Kidney (tissue), 14 donors: ENCODE data around the gene FHL5. TPM values are rescaled to one million over a fixed set of nuclear protein-coding genes. Genes with fewer than 3 reads are reported as not detected.
"Not testable (repeated sequence)": the region's sequence is repeated elsewhere in the genome, so short reads cannot be mapped to it uniquely, and the experiment has no call there.

Experiments used
- DNase-seq, 5 donors: peaks; one replicate each; pipeline ENCODE4 v3.0.0-alpha.2; 2013 to 2020
- FAIRE-seq: peaks from 2 replicates; lab custom pipeline; 2012; peaks lifted over from hg19 to GRCh38; lab: Jason Lieb, UNC
- H3K27ac ChIP-seq, 2 donors: one replicate each; pipeline ENCODE4 v1.7.0; 2013; ENCODE audit warnings: low read depth in 2 of 2, low read length in 2 of 2, inconsistent platforms in 1 of 2
- H3K27me3 ChIP-seq: one replicate; pipeline ENCODE4 v1.7.1; 2013; ENCODE audit warnings: low read length, inconsistent platforms; ENCODE audit not compliant: control insufficient read depth, insufficient read depth
- H3K36me3 ChIP-seq, 3 donors: one replicate each; pipeline versions ENCODE4 v1.7.0 to v1.7.1; 2013; ENCODE audit warnings: low read length in 3 of 3, control low read depth in 1 of 3, inconsistent platforms in 1 of 3; ENCODE audit not compliant: insufficient read depth in 3 of 3, control insufficient read depth in 2 of 3
- H3K4me1 ChIP-seq, 3 donors: one replicate each; pipeline versions ENCODE4 v1.7.0 to v1.7.1; 2013; ENCODE audit warnings: low read length in 3 of 3, inconsistent platforms in 1 of 3, low read depth in 1 of 3; ENCODE audit not compliant: control insufficient read depth in 2 of 3, insufficient read depth in 2 of 3
- H3K4me3 ChIP-seq, 3 donors: one replicate each; pipeline versions ENCODE4 v1.7.0 to v1.8.1; 2013; ENCODE audit warnings: low read length in 3 of 3, control low read depth in 1 of 3, inconsistent platforms in 1 of 3
- H3K9ac ChIP-seq, 3 donors: one replicate each; pipeline versions ENCODE4 v1.7.0 to v1.7.1; 2013; ENCODE audit warnings: low read length in 3 of 3, control low read depth in 1 of 3, inconsistent platforms in 1 of 3
- H3K9me3 ChIP-seq, 3 donors: one replicate each; pipeline versions ENCODE4 v1.7.0 to v1.7.1; 2013; ENCODE audit warnings: low read length in 3 of 3, control low read depth in 1 of 3, inconsistent platforms in 1 of 3; ENCODE audit not compliant: control insufficient read depth in 2 of 3, insufficient read depth in 1 of 3
- CTCF ChIP-seq: IDR thresholded peaks from 3 replicates; pipeline ENCODE4 v1.5.1; 2012; ENCODE audit warnings: mild to moderate bottlenecking, moderate library complexity, borderline replicate concordance; ENCODE audit not compliant: insufficient read depth; ENCODE audit errors: extremely low read depth
- intact Hi-C: fragments of 100-400 bp; cut with DNase I; formaldehyde crosslinking; loops from one replicate; pipeline ENCODE4 v1.11.1; 2022
- polyA plus RNA-seq: library from polyadenylated mRNA; stranded (reverse); fragments of 350-450 nt; fragmentation: Illumina TruSeq; extraction: RNeasy Lipid Tissue Mini Kit (QIAGEN cat#74804); gene quantifications from one replicate; pipeline ENCODE4 v1.2.3, GENCODE V29; 2014; ENCODE audit warnings: low read depth, low replicate concordance; ENCODE audit not compliant: insufficient read depth
- total RNA-seq: library from RNA; stranded (reverse); fragmentation: NEBNext Ultra II Directional; extraction: Animal tissue kit (Norgen Biotek cat#: 25700); gene quantifications from one replicate; pipeline ENCODE4 v1.2.1, GENCODE V29; 2021
- donor health status: control.
- donor health status: control.
- donor health status: control.
- donor health status: control.
- donor health status: control.
- donor health status: DM: yes; HTN: yes; CAD: no.
- donor health status: Normal renal cell carcinoma (clear cell type).

The FHL5 gene
- total and polyA plus RNA-seq, 2 donors from 2014 or later, result 4.3 to 34.5 TPM

GRCh38 chr6:96626759-96627364 lies 63.9 kb downstream of the FHL5 start:
- FAIRE-seq (peak; percentile 77), DNase-seq (peak in 2 of 5 donors; percentile 51 to 68)
- Histone ChIP-seq H3K27ac (no peak overlapping the region), H3K4me3 (no peak overlapping the region), H3K4me1 (no peaks in the 10 kb centered on the region), H3K36me3 (no peaks in the 10 kb centered on the region), H3K27me3 (no peaks in the 10 kb centered on the region), H3K9ac (no peak overlapping the region), H3K9me3 (no peaks in the 10 kb centered on the region)
- no peak for TF ChIP-seq CTCF
- intact Hi-C loops, result loop anchor here (10.0 kb wide), 1 partner anchor 428 kb away; no protein-coding TSS in a partner anchor

DNA sequence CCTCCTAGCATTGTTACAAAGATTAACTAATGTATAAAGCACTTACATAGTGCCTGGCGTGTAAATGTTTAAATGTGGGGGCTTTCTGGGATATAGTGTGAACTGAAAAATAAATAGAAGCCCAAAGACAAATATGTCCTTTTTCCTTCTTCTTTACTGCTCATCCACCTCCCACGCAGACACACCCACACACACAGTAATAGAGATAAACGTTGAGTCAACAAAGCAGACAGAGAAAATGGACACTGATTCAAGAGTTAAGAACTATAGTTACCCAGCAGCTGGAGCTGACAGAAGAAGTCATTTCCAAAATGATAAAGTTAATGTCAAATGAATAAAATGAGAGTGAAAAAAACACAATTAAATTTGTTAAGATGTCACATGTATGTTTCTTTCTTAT lies 68.3 kb downstream of the FHL5 start:
- no peaks in the 10 kb centered on the region for H3K9me3 ChIP-seq
- TF ChIP-seq CTCF, result no peak
- H3K27me3 ChIP-seq, result no peaks in the 10 kb centered on the region
- no peak for FAIRE-seq
- intact Hi-C loops, result no loop called here
- H3K27ac ChIP-seq, result no peak overlapping the region
- peak in 4 of 5 donors; percentile 59 to 65 (median 64) for DNase-seq
- H3K4me1 ChIP-seq, result no peaks in the 10 kb centered on the region
- H3K9ac ChIP-seq, result no peak overlapping the region
- no peaks in the 10 kb centered on the region for H3K36me3 ChIP-seq
- H3K4me3 ChIP-seq, result no peak overlapping the region

GRCh38 chr6:96637979-96638378 lies 75.1 kb downstream of the FHL5 start:
- intact Hi-C loops, H3K9ac ChIP-seq, H3K4me1 ChIP-seq, H3K9me3 ChIP-seq, FAIRE-seq, H3K4me3 ChIP-seq, H3K36me3 ChIP-seq, H3K27me3 ChIP-seq, DNase-seq, H3K27ac ChIP-seq: not testable (repeated sequence)

GRCh38 chr6:96645106-96645505 lies 82.2 kb downstream of the FHL5 start:
- no peak for FAIRE-seq
- H3K4me1 ChIP-seq, result no peaks in the 10 kb centered on the region
- no peak overlapping the region for H3K27ac ChIP-seq
- intact Hi-C loops, result no loop called here
- no peak overlapping the region for H3K4me3 ChIP-seq
- H3K27me3 ChIP-seq, result no peaks in the 10 kb centered on the region
- H3K9me3 ChIP-seq, result no peaks in the 10 kb centered on the region
- DNase-seq, result no peak
- H3K9ac ChIP-seq, result no peak overlapping the region
- no peaks in the 10 kb centered on the region for H3K36me3 ChIP-seq
- no peak for TF ChIP-seq CTCF
